Measurements from ENCODE around the gene LRRC56.

Gene LRRC56

GRCh38 chr11:541433-541885 is 4.1 kb downstream of the LRRC56 start:
- DNase-seq: no peak

DNA sequence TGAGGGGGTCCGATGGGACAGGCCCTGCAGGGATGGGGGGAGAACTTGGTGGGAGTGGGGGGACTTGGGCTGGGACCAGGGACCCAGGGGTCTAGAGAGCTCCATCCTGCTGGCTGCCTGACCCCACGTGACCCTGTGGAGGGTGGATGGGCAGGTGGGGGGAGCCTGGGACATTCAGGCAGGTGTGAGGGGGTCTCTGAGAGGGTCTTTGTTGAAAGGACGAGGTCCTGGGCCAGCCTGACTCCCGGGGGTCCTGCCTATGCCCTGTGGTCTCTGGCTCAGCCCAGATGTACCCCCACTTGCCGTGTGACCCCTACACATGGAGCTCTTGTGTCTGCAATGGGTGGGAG is 7.5 kb downstream of the LRRC56 start:
- no peak for DNase-seq

GRCh38 chr11:545171-545570 is 7.8 kb downstream of the LRRC56 start:
- no peak for DNase-seq

- no peak for DNase-seq
These were observed 11.6 kb downstream of the LRRC56 start for GRCh38 chr11:548700-549603.

GRCh38 chr11:550021-550745 is 12.9 kb downstream of the LRRC56 start:
- DNase-seq: no peak

GRCh38 chr11:550746-551085 is 13.4 kb downstream of the LRRC56 start:
- no peak for DNase-seq

- DNase-seq: no peak
These were observed 13.8 kb downstream of the LRRC56 start for GRCh38 chr11:551131-551530.

- DNase-seq: no peak
These were observed 14.3 kb downstream of the LRRC56 start for GRCh38 chr11:551596-551995.

DNA sequence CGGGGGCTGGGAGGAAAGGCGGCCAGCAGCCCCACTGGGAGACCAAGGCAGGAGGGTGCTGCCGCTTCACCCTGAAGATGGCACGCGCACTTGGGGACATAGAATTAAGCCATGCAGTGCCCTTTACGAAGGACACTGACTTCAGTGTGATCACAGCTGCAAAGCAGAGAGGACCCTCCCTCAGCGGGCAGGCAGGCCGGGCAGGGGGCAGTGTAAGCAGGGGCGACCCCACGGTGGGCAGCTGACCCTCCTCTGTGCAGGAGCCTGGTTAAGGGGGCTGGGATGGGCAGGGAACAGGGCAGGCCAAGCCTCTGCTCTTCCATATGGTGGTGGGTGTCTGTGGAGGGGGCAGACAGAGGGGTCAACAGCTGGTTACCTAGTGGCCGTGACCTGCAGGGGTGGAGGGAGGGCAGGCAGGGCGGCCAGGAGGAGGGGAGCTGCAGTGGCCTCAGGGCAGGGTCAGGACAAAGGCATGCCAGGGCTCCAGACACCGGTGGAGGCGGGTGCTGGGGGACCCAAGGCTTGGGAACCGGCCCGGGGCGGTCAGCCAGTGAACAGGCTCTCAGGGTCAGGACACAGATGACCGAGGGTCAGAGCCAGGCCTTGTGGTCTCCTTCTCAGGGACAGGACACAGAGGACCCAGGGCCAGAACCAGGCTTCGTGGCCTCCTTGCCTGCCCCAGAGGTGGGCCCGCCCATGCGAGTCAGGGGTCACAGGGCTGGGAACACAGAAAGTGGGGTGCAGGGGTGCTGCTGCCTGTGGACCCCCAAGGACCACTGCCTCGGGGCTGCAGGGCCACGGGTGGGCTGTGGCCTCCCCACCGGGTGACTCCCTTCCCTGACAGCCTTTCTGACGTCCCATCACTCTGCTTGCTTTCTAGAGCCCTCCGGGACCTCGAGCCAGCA is 16.0 kb downstream of the LRRC56 start:
- DNase-seq: no peak

GRCh38 chr11:553988-554340 is 16.6 kb downstream of the LRRC56 start:
- DNase-seq: no peak

DNA sequence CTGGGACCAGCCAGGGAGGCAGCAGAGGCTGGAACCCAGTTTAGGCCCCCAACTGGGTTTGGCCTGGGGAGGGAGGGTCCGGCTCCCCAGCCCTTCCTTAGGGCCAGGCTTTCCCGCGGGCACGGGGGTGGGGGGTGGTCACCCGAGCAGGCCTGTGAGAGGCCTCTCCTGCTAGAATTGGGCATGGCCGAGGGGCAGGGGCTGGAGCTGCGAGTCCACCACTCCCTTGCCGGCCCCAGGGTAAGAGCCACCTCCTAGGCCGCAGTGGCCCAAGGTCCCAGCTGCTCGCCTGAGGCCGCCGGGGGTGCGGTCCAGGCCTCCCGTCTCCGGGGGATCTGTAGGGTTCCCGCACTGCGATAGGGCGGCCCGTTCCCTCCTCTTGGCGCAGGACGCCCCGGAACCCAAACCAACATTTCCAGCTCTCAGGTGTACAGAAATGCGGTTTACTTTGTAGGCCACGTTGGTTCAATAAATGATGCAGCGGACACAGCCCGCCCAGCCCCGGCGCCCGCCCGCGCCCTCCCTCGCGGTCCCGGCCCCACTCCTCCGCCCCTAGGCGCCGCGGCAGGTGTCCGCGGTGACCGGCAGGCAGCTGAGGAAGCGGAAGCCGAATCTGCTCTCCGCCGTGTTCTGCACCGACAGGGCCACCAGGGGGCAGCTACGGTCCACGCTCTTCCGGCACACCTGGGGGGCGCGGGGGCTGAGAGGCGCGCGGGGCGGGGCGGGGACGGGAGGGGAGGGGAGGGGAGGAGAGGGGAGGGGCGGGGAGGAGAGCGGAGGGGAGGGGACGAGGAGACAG is 17.3 kb downstream of the LRRC56 start:
- DNase-seq: peak; percentile 80

- no peak for DNase-seq
These were observed 18.0 kb downstream of the LRRC56 start for GRCh38 chr11:555227-555779.

DNA sequence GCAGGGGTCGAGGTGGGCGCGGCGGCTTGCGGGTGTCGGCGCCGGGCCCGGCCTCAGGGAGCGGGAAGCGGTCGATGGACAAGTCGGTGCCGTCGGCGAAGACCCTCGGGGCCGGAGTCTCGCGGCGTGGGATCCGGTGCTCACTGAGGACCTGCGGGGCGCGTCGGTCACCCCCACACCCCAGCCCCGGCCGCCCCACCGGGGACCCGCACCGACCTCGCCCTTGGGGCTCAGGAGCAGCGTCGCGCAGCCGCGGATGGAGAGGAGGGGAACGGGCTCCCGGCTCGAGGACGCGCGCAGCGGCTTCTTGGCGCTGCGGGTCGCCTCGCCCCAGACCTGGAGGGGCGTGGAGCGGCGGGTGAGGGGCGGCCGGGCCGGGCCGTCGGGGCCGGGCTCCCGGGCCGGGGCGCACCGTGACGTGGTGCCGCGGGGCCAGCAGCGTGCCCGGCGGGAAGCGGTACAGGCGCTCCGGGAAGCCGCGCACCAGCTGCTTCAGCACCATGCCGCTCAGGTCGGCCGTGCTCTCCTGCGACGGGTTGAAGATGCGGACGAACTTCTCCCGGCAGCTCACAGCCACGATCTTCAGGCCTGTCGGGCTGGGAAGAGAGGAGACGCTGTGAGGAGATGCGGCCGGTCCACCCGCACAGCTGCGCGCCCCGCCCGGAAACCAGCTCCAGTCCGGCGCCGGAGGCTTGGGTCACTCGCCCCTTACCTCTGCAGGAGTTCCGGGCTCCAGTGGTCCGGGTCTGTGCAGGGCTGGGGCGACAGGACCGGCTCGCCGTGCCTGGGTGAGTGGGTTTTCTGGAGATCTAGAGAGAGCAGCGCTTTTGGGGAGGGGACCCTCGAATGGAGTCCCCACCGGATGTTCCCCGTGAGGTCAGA is 18.7 kb downstream of the LRRC56 start:
- DNase-seq: no peak

- no peak for DNase-seq
These were observed 19.4 kb downstream of the LRRC56 start for GRCh38 chr11:556662-557256.

GRCh38 chr11:557328-558132 is 20.2 kb downstream of the LRRC56 start:
- DNase-seq: no peak

- DNase-seq: no peak
These were observed 21.2 kb downstream of the LRRC56 start for GRCh38 chr11:558503-558902.

- no peak for DNase-seq
These were observed 21.8 kb downstream of the LRRC56 start for GRCh38 chr11:559020-559620.

DNA sequence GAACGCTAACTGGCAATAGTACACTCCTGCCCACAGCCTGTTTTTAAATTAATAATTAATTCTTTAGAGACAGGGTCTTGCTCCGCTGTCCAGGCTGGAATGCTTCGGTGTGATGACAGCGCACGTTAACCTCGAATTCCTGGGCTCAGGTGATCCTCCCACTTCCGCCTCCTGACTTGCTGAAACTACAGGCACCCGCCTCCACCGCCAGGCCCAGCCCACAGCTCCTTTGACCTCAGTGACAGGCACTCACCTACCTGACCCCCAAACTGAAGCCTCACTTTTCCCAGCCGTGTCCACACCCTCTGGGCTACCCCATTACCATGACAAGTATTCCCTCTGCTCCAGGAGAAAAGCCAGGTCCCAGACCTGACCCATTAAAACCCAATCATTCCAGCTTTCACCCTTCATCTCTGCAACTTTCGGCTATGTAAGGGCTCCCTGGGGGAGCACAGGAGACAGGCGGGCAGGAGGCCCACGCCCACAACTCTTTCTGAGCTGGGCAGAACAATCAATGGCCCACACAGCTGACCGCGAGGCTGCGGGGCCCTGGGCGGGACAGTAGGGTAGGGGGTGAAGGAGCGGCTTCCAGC is 22.5 kb downstream of the LRRC56 start:
- no peak for DNase-seq
